HepG2 (cell line): ENCODE data around the gene HRH3.

Source experiments
- TAF1 ChIP-seq: sonication (generic); formaldehyde crosslinking; IDR thresholded peaks from 2 replicates; pipeline ENCODE4 v1.4.0; 2020; ENCODE audit warnings: missing genetic modification reagents
- TF ChIP-seq, protein P1 (sequence below), 2 experiments: IDR thresholded peaks; 2 replicates each; pipeline ENCODE4 v1.6.1; 2011 to 2012; ENCODE audit warnings: low read length in 2 of 2, borderline replicate concordance in 1 of 2, low read depth in 1 of 2, mild to moderate bottlenecking in 1 of 2, moderate library complexity in 1 of 2

- TF ChIP-seq TAF1 (CRISPR knock-in tag), result no peak
- TF ChIP-seq, protein P1, sequence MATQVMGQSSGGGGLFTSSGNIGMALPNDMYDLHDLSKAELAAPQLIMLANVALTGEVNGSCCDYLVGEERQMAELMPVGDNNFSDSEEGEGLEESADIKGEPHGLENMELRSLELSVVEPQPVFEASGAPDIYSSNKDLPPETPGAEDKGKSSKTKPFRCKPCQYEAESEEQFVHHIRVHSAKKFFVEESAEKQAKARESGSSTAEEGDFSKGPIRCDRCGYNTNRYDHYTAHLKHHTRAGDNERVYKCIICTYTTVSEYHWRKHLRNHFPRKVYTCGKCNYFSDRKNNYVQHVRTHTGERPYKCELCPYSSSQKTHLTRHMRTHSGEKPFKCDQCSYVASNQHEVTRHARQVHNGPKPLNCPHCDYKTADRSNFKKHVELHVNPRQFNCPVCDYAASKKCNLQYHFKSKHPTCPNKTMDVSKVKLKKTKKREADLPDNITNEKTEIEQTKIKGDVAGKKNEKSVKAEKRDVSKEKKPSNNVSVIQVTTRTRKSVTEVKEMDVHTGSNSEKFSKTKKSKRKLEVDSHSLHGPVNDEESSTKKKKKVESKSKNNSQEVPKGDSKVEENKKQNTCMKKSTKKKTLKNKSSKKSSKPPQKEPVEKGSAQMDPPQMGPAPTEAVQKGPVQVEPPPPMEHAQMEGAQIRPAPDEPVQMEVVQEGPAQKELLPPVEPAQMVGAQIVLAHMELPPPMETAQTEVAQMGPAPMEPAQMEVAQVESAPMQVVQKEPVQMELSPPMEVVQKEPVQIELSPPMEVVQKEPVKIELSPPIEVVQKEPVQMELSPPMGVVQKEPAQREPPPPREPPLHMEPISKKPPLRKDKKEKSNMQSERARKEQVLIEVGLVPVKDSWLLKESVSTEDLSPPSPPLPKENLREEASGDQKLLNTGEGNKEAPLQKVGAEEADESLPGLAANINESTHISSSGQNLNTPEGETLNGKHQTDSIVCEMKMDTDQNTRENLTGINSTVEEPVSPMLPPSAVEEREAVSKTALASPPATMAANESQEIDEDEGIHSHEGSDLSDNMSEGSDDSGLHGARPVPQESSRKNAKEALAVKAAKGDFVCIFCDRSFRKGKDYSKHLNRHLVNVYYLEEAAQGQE (IDR thresholded peaks at IDR 0.05; ENCODE audit: borderline replicate concordance in 1 of 2, low read depth in 1 of 2, low read length in 2 of 2), result no peak
Measured at GRCh38 chr20:62216636-62217566, 3.2 kb downstream of the HRH3 start.
